Globus pallidus (tissue), 1 donor: Measurements from ENCODE around the gene MAGI1.
"Not testable (repeated sequence)": the region's sequence is repeated elsewhere in the genome, so short reads cannot be mapped to it uniquely, and the experiment has no call there.

Experiments
- DNase-seq: peaks from one replicate; pipeline ENCODE4 v3.0.0-alpha.2; 2015; ENCODE audit warnings: low spot score

The MAGI1 gene

GRCh38 chr3:65587650-65588439 lies 450.9 kb downstream of the MAGI1 start:
- DNase-seq, result no peak

- DNase-seq, result no peak
Observed at GRCh38 chr3:65584913-65585312, 453.8 kb downstream of the MAGI1 start.

- DNase-seq, result no peak
Observed at GRCh38 chr3:65584002-65584401, 454.7 kb downstream of the MAGI1 start.

- no peak for DNase-seq
Observed at GRCh38 chr3:65583188-65583587, 455.5 kb downstream of the MAGI1 start.

GRCh38 chr3:65582012-65582717 lies 456.6 kb downstream of the MAGI1 start:
- DNase-seq, result no peak

GRCh38 chr3:65581313-65581712 lies 457.4 kb downstream of the MAGI1 start:
- no peak for DNase-seq

GRCh38 chr3:65578861-65579260 lies 459.9 kb downstream of the MAGI1 start:
- DNase-seq, result no peak

GRCh38 chr3:65577843-65578430 lies 460.8 kb downstream of the MAGI1 start:
- no peak for DNase-seq

- DNase-seq, result no peak
Observed at GRCh38 chr3:65576966-65577365, 461.8 kb downstream of the MAGI1 start.

GRCh38 chr3:65576228-65576627 lies 462.5 kb downstream of the MAGI1 start:
- DNase-seq, result no peak

- no peak for DNase-seq
Observed at GRCh38 chr3:65575376-65575840, 463.3 kb downstream of the MAGI1 start.

GRCh38 chr3:65573548-65574116 lies 465.1 kb downstream of the MAGI1 start:
- DNase-seq, result no peak

GRCh38 chr3:65572175-65572777 lies 466.4 kb downstream of the MAGI1 start:
- no peak for DNase-seq

- no peak for DNase-seq
Observed at GRCh38 chr3:65569845-65570405, 468.8 kb downstream of the MAGI1 start.

- DNase-seq, result no peak
Observed at GRCh38 chr3:65569129-65569528, 469.6 kb downstream of the MAGI1 start.

- no peak for DNase-seq
Observed at GRCh38 chr3:65568497-65568896, 470.2 kb downstream of the MAGI1 start.

- DNase-seq, result not testable (repeated sequence)
Observed at GRCh38 chr3:65565744-65566143, 473.0 kb downstream of the MAGI1 start.

GRCh38 chr3:65564483-65564882 lies 474.2 kb downstream of the MAGI1 start:
- no peak for DNase-seq

- DNase-seq, result no peak
Observed at GRCh38 chr3:65563861-65564260, 474.9 kb downstream of the MAGI1 start.

GRCh38 chr3:65562447-65562846 lies 476.3 kb downstream of the MAGI1 start:
- DNase-seq, result no peak

- no peak for DNase-seq
Observed at GRCh38 chr3:65561617-65562016, 477.1 kb downstream of the MAGI1 start.

- DNase-seq, result no peak
Observed at GRCh38 chr3:65560901-65561300, 477.8 kb downstream of the MAGI1 start.
